ENCODE measurements around the gene PFKFB3. TPM values are rescaled to one million over a fixed set of nuclear protein-coding genes. Genes with fewer than 3 reads are reported as not detected.

The PFKFB3 gene
- total RNA-seq, 1 donor from 2014 or later: 14.1 TPM

DNA sequence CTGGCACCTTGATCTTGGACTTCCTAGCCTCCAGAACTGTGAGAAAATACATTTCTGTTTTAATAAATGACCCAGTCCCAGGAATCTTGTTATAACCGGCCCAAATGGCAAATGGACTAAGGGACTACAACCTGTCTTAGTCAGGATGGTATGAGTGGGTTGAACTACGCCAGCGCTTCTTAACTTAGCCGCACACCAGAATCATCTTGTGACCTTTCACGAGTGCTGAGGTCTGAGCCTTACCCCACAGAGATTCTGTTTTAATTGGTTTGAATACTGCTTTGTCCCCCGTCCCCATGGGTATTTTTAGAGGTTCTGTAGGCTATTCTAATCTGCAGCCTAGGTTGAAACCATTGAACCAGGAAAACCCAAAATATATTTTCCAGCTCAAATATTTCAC, 48.0 kb downstream of the PFKFB3 start:
- intact Hi-C loops (cut with micrococcal nuclease): no loop called here
- Histone ChIP-seq H3K36me3 (no peaks in the 10 kb centered on the region), H3K9me3 (replicated peaks) (no peaks in the 10 kb centered on the region), H3K27me3 (ENCODE audit: low read depth) (no peaks in the 10 kb centered on the region), H3K4me1 (peaks cover 10% of the 10 kb centered on the region), H3K4me3 (no peak overlapping the region), H3K27ac (replicated peaks) (no peak overlapping the region)
- TF ChIP-seq, protein P1, sequence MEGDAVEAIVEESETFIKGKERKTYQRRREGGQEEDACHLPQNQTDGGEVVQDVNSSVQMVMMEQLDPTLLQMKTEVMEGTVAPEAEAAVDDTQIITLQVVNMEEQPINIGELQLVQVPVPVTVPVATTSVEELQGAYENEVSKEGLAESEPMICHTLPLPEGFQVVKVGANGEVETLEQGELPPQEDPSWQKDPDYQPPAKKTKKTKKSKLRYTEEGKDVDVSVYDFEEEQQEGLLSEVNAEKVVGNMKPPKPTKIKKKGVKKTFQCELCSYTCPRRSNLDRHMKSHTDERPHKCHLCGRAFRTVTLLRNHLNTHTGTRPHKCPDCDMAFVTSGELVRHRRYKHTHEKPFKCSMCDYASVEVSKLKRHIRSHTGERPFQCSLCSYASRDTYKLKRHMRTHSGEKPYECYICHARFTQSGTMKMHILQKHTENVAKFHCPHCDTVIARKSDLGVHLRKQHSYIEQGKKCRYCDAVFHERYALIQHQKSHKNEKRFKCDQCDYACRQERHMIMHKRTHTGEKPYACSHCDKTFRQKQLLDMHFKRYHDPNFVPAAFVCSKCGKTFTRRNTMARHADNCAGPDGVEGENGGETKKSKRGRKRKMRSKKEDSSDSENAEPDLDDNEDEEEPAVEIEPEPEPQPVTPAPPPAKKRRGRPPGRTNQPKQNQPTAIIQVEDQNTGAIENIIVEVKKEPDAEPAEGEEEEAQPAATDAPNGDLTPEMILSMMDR (IDR thresholded peaks at IDR 0.05; ENCODE audit: borderline replicate concordance): no peak
- no peak for DNase-seq

DNA sequence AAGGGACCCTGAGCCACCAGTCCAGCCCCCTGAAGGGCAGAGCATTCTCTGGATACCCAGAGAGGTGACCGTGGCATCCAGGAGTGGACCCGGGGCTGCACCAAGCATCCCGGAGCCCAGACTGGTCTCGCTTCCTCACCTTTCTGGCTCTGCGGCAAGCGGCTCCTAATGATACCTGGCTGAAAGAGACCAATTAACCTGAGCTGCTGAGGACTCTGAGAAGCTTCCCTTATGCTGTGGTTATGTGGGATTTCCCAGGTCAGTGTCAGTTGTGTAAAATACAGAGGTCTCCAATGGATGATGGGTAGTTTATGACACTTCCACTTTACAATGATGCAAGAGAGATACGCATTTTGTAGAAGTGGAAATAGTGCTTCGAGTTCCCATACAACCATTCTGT, 51.5 kb downstream of the PFKFB3 start:
- intact Hi-C loops (cut with micrococcal nuclease): no loop called here
- TF ChIP-seq, protein P1 (IDR thresholded peaks at IDR 0.05; ENCODE audit: borderline replicate concordance): no peak
- no peak overlapping the region for H3K27ac ChIP-seq (replicated peaks)

DNA sequence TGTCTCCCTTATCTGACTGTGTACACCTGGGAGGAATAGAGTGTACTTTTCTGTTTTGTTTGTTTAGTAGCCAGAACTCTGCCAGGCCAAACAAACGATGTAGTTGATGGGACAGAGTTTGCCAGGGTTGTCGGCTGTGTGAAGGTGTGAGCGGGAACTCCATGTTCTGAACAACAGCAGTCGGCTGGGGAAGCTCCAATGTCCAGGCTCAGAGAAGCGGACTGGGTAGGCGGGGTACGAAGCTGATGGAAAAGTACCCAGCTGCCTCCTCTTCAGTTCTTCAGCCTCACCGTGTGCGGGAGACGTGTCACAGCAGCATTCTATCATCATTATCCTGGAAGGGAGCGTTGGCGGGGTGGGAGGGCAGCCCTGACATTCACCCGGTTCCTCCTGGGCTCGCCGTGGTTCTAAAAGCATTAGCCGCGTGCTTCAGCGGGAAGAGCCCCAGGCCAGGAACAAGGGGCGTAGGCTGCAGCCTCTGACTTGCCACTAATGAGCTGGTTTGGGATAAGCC, 52.9 kb downstream of the PFKFB3 start:
- intact Hi-C loops (cut with micrococcal nuclease): no loop called here
- no peak overlapping the region for H3K4me3 ChIP-seq
- TF ChIP-seq, protein P1 (IDR thresholded peaks at IDR 0.05; ENCODE audit: borderline replicate concordance): no peak
- H3K27me3 ChIP-seq (ENCODE audit: low read depth): no peaks in the 10 kb centered on the region
- no peaks in the 10 kb centered on the region for H3K36me3 ChIP-seq
- no peak overlapping the region for H3K27ac ChIP-seq (replicated peaks)
- no peak for DNase-seq
- no peaks in the 10 kb centered on the region for H3K4me1 ChIP-seq
- peaks cover under 1% of the 10 kb centered on the region for H3K9me3 ChIP-seq (replicated peaks)

More for the DNA sequence above, 51.5 kb downstream of the PFKFB3 start:
- DNase-seq: no peak
- Histone ChIP-seq H3K27me3 (ENCODE audit: low read depth) (no peaks in the 10 kb centered on the region), H3K36me3 (no peaks in the 10 kb centered on the region), H3K4me1 (no peaks in the 10 kb centered on the region), H3K4me3 (no peak overlapping the region), H3K9me3 (replicated peaks) (no peaks in the 10 kb centered on the region)

DNA sequence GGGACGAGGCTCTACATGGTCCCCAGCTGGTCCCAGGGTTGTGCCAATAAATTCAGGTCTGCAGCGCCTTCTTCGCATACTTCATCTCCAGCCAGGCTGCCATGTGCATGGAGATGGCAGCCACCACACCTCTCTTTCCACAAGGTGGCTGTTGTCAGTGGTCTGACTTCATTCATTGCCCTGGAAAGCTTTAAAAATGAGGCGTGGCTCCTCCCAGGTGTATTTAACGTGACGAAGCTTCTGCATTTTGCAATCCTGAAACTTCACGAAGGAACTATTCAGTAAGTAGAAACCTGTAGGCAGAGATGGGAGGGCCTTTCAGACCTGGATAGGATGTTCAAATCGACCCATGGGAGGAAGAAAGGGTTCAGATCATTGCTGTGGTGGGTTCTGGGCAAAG, 53.7 kb downstream of the PFKFB3 start:
- H3K27ac ChIP-seq (replicated peaks): no peak overlapping the region
- DNase-seq: no peak
- H3K4me3 ChIP-seq: no peak overlapping the region
- H3K27me3 ChIP-seq (ENCODE audit: low read depth): no peaks in the 10 kb centered on the region
- intact Hi-C loops (cut with micrococcal nuclease): no loop called here
- peaks cover 4% of the 10 kb centered on the region for H3K9me3 ChIP-seq (replicated peaks)
- H3K36me3 ChIP-seq: no peaks in the 10 kb centered on the region
- H3K4me1 ChIP-seq: no peaks in the 10 kb centered on the region
- TF ChIP-seq, protein P1 (IDR thresholded peaks at IDR 0.05; ENCODE audit: borderline replicate concordance): no peak

DNA sequence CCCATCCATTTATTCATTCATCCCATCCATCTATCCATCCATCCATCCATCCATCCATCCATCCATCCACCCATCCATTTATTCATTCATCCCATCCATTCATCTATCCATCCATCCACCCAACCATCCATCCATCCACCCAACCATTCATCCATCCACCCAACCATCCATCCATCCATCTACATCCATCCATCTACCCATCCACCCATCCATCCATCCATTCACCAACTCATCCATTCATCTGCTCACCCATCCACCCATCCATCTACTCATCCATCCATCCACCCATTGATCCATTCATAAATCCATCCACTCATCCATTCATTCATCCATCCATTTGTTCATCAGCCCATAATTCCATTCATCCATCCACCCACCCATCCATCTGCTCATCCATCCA, 56.4 kb downstream of the PFKFB3 start:
- Histone ChIP-seq H3K9me3 (replicated peaks) (peaks cover 4% of the 10 kb centered on the region), H3K27me3 (ENCODE audit: low read depth) (no peaks in the 10 kb centered on the region), H3K36me3 (no peaks in the 10 kb centered on the region), H3K4me1 (no peaks in the 10 kb centered on the region), H3K27ac (replicated peaks) (no peak overlapping the region), H3K4me3 (no peak overlapping the region)
- no peak for DNase-seq
- TF ChIP-seq, protein P1 (IDR thresholded peaks at IDR 0.05; ENCODE audit: borderline replicate concordance): no peak
- intact Hi-C loops (cut with micrococcal nuclease): no loop called here

All from left ventricle myocardium inferior (tissue), 1 donor.